Embryonic facial prominence (tissue), 1 donor: Measurements from ENCODE around the gene CD300LG.
"Not testable (repeated sequence)": the region's sequence is repeated elsewhere in the genome, so short reads cannot be mapped to it uniquely, and the experiment has no call there.

Experiments used
- DNase-seq: peaks from one replicate; pipeline ENCODE4 v3.0.0-alpha.2; 2016; ENCODE audit errors: extremely low spot score

Gene CD300LG, protein sequence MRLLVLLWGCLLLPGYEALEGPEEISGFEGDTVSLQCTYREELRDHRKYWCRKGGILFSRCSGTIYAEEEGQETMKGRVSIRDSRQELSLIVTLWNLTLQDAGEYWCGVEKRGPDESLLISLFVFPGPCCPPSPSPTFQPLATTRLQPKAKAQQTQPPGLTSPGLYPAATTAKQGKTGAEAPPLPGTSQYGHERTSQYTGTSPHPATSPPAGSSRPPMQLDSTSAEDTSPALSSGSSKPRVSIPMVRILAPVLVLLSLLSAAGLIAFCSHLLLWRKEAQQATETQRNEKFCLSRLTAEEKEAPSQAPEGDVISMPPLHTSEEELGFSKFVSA

DNA sequence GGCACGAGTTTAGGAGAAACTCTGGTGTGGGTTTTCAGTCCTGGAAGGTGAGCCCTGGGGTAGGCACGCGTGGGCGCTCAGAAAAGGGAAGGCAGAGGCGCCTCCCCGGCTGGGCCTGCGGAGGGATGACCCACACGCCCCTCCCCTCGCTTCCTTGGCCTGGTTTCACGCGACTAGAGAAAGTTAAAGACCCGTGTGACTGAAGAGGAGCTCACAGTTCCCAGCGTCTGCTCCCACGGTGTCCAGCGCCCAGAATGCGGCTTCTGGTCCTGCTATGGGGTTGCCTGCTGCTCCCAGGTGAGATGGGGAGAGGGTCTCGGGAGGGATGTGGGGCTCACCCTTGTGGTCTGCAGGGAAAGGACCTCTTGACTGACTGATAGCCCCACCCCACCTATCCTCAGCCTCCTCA lies at the start of gene CD300LG:
TSS of gene CD300LG (plus strand) at position 214 of the 409 bp plus-strand sequence. CDS start at position 255, 41 bp downstream.
- no peak for DNase-seq

DNA sequence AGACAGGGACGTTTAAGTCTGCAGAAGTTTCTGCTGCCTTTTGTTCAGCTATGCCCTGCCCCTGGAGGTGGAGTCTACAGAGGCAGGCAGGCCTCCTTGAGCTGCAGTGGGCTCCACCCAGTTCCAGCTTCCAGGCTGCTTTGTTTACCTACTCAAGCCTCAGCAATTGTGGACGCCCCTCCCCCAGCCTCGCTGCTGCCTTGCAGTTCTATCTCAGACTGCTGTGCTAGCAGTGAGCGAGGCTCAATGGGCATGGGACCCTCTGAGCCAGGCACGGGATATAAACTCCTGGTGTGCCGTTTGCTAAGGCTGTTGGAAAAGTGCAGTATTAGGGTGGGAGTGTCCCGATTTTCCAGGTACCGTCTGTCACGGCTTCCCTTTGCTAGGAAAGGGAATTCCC lies 49.0 kb upstream of the CD300LG start:
- not testable (repeated sequence) for DNase-seq

DNA sequence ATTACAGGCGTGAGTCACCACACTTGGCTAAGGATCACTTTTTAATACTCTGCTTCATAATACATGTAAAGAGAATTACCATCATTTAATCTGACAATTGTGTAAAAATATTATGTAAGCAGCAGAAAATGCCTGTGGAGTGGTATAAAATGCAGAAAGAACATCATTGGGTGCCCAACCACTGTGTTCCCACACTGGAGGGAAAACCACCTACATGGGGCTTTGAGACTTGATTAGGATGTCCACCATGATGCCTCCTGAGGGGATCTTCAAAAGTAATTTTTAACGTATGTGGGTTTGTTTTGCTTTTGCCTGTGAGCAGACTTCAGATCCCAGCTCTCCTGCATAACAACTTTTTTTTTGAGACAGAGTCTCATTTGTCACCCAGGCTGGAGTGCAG lies 47.9 kb upstream of the CD300LG start:
- DNase-seq: no peak

DNA sequence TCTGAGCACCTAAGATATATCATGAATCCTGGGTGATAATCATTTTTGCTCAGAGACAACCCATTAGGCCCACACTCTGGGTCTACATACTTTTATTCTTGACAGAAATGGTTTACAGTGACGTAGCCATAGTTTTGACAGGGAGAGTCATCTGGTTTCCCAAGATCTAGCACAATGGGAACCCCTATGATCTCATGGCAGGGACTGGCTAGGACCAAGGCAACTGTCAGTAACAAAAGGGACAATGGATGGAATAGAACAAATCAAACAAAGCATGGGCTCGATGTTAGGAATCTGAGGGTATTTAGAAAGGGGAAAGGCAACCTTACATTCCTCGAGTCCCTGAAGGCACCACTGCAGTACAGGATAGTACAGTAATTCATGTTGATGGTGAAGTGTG lies 46.2 kb upstream of the CD300LG start:
- no peak for DNase-seq

DNA sequence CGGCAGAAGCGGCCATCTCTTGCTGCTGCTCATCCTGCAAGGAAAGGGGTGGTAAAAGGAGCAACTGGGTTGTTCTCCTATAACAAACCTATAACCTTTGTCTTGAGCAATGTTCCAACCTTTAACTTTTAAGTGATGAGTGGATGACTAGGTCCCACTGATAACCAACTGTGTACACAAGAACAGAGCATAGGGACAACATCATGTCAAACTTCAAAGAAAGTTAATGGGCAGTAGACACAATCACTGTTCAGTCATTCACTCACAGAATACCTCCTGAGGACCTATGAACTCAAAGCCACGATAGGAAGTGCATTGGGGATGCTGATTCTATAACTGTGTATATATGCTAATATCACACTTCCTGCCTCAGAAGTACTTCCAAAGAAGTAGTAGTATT lies 45.1 kb upstream of the CD300LG start:
- DNase-seq: no peak

DNA sequence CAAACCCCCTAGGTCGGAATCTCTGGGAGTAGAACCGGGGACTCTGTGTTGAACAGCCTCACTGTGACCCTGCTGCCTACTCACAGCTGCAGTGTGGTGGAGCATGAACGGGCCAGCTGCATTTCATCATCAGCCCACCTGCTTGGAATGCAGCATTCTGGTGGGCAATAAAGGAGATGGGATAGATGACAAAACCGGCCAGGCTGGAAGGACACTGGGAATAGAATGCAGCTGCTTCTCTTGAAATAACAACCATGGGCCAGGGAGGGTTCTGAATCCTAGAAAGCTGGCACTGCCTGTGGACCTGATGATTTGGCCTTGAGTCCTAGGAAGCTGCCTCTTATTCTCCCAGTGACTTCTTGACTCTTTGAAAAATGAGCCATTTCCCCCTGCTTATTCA lies 43.2 kb upstream of the CD300LG start:
- DNase-seq: no peak

DNA sequence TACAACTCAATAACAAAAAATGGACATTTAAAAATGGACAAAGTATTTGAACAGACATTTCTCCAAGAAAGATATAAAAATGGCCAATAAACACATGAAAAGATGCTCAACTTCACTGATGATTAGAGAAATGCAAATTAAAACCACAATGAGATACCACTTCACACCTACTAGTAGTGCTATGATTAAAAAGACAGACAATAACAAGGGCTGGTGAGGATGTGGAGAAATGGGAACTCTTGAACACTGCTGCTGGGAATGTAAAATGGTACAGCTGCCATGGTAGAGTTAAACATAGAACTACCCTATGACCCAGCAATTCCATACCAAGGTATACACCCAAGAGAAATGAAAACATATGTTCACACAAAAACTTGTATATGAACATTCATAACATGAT lies 41.9 kb upstream of the CD300LG start:
- DNase-seq: no peak

DNA sequence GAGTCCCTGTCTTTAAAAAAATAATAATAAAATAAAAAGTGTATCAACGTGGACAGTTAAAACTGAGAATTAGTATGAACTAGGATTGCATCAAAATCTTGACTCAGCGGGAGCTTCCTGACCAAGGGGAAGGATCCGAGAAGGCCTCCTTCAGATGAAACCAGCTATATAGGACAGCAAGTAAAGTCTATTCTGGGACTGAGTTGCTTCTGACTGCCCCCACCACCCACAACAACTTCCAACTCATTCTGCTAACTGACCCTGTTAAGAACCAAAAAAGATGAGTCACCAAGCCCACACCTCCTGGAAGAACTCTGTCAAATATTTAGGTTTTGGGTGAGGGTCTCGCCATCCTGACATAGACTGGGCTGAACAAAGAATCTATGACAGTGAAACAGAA lies 38.9 kb upstream of the CD300LG start:
- no peak for DNase-seq

DNA sequence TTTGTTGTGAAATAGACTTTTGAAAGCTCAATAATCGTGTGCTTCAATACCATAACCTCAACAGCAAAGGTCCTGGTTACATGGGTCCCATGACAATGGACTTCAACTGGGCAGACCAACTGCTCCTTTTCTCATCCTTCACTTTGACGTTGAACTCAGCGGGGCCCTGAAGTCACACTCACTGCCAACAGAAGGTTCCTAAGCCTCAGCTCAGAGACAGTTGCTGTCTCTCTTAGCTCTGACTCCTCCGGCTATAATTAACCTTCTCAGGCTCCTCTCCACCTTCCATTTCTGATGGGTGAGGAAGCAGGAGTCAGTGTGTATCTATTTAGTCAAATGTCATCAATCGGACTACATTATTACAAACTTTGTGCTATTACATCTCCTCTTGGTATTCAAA lies 37.9 kb upstream of the CD300LG start:
- DNase-seq: no peak

DNA sequence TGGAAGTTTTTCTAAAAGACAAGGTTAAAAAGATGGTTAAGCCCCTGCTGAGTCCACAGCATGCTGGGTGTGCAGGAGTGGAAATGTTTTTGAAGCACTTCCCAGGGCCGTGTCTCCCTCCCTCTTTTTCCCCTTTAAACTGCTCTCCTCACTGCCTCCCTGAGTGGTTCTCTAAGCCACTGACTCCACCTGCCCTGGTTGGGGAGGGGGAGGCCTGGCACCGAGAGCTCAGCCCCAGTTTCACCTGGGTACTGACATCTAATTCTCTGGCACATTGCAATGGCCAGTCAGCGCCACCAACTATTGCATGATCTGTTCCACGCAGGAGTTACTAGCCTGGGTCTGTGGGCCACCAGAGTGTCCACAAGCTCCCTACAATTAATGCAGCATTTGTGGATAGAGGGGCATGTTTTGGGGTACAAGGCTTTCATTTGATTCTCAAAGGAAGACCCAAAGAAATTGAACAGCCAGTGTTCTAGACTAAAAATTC lies 36.7 kb upstream of the CD300LG start:
- no peak for DNase-seq

DNA sequence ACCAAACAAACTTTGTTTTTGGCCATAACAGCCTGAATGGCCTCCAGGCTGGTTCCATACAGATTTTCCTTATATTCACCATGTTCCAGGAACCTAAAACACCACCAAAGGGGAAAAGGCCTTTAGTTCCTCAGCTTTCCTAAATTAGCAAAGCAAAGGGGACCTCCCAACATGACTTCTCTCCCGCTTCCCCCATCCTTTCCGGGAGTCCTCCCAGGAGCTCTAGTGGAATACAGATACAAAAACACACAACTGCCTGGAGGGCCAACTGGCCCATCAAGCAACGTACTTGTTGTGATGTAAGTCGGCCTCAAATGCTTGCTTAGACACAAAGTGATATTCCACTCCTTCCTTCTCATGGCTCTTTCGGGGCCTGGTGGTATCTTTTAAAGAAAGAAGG lies 36.2 kb upstream of the CD300LG start:
- DNase-seq: no peak

DNA sequence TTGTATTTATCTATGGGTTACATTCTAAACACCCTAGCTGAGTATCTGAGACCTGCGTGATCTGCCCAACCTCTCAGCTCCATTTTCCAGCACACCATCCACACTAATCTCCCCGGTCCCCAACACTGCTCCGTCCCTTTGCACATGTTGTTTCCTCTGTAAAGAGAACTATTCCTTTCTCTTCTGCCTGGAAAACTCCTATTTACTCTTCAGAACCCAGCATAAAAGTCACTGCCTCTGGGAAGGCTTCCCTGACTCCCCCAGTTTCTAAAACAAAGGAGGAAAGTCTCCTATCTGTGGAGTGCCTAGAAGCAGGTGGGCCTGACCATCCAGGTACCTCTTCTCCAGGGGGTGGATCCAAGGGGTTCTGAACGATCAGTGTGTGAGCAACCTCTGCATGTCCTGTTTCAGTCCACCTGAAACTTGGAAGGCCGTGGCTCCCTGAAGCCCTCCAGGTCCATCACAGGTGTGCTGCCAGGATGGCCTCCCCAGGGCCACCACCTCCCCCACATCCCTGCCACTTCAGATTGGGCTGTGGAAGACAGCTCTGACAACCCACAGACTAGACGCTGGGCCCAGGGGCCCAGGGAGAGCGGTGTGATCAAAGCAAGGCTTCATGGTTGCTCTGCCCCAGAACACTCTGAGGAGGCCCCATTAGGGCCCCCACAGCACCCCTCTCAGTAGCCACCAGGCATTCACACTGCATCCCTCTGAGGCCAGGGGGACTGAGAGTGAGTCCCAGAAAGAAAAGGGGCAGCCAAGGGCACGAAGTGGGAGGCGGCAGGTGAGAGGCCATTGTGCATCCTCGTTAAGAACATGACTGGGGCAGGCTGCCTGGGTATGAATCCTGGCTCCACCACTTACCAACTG lies 34.3 kb upstream of the CD300LG start:
- no peak for DNase-seq

DNA sequence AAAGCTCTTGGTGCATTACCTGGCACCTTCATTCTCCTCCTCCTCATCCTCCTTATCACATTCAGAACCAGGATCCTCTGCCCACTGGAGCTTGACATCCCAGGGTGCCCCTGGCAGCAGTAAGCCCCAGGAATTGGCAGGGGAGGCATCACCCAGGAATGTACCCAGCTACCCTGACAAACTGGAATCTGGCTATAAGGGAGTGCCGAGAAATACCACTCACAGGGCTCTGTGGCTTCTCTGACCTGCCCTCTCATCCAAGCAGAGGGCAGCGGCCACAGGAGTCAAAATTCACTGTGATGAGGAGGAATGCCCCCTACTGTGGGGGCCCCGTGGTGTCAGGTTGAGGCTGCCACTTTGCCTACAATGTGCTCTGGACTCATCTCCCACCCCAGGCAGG lies 33.6 kb upstream of the CD300LG start:
- DNase-seq: no peak

DNA sequence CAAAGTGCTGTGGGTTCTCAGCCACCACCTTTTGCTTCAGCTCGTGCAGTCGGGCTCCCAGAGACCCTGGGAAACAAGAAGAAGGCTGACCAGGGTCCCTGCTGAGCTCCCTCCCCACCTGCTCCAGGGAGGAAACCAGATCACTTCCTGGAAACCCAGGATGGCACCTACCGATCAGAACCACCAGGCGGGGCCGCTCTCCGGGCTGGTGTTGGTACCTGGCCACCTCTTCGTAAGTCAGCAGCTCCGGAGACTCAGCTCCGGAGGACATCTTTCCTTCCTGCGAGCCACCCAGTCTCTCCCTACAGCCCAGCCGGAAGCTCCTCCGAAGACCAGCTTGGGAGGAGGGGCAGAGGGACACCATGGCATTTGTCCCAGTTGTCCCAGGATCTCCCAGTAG lies 33.0 kb upstream of the CD300LG start:
- no peak for DNase-seq

DNA sequence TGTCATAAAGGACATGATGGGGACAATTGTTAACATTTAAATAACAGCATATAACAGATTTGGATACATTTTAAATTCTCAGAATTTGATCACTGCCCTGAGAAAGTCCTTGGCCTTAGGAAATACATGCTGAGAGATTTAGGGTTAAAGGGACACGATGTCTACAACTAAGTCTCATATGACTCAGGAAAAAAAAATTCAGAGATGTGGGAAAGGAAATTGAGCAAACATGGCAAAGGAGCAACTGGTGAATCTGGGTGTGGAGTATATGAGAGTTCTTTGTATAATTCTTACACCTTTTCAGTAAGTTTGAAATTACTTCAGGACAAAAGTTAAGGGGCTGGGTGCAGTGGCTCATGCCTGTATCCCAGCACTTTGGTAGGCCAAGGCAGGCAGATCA lies 32.3 kb upstream of the CD300LG start:
- no peak for DNase-seq

DNA sequence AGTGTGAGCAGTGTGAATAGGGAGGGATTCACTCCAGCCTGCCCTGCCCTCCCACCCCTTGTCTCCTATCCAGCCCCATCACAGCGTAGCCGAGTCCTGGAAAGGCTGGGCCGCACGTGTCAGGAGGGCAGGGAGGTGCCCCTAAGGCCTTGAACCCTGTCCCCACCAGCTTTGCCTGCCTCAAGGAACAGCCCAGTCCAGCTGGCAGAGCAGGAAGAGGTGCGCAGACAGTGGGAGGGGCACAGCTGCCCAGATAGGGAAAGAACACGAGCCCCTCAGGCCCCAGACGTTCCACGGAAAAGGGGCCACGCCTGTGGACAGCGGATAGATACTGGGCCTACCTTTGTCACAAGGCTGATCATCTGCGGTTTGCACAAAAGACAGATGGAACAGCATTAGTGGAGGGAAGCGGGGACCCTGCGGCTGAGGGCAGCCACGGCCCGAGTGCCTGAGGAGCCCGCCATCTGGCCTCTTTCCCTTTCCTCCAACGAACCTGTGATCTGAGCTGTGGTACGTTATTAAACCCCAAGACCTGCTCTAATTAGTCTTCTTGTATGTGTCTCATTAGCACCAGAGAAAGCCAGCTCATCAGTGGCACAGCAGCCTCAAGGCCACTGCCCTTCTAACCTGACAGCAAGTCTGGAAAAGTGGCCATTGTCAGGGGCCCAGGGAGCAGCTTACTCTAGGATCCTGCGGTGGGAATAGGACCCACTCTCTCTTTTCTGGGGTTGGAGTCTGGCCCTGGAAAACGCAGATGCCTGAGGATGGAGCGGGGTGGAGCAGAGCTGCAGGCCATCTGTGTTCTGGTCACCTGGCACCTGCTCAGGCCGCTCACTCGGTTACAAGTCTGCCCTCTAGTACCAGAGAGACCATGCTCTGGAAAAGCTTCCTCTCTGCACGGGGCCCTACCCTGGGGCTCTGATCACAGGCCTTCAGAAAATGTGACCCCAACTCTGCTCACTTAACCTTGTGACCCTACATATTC lies 30.3 kb upstream of the CD300LG start:
- DNase-seq: no peak

DNA sequence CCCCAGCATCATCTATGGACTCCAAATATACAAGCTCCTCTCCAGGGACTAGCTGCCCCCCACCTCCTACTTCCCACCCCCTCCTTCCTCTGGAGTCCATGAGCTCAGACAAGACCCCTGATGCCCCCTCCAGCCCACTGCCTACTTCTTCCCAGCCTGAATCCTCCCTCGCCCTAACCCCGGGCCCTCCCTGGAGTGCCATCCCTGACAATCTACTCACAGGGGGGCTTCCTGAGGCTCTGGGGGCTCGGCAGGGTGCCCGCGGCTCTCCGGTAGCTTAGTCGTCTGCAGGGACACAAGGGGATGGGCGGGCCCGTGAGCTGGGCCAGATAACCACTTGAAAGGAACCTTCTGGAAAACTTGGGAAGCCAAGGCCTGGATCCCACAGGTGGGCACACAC lies 29.1 kb upstream of the CD300LG start:
- no peak for DNase-seq

DNA sequence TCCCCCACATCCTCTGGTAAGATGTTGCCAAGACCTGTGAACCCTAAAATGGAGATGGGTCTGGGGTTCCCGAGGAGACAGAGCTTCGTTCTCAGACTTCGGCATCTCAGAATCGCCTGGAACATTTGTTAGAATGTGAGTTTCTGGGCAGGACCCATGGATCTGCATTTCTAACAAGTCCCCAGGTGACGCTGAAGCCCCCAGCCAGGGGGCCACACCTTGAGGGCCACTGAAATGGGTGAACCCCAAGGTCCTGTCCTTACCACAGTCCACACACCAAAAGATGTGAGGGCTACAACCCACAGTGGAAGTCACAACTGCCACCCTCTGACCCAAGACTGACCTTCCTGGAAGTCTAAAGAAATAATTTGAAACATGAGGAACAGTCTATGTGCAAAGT lies 28.0 kb upstream of the CD300LG start:
- no peak for DNase-seq

DNA sequence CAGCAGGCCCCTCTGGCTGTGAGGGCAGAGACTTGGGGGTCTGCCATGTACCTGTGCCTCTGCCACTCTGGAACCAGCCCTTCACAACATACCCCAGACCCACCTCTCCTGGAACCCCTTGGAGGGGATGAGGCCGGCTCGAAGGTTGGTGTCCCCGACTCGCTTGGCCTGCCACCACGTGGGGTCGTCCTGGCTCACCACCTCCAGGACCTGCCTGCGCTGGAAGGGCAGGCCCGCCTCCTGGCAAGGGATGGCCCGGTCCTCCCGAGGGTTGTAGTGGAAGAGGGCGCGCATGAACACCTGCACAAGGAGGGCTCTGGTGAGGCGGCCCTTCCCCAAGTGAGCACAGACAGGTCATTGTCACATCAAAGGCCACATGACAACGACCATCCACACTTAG lies 26.2 kb upstream of the CD300LG start:
- DNase-seq: no peak

DNA sequence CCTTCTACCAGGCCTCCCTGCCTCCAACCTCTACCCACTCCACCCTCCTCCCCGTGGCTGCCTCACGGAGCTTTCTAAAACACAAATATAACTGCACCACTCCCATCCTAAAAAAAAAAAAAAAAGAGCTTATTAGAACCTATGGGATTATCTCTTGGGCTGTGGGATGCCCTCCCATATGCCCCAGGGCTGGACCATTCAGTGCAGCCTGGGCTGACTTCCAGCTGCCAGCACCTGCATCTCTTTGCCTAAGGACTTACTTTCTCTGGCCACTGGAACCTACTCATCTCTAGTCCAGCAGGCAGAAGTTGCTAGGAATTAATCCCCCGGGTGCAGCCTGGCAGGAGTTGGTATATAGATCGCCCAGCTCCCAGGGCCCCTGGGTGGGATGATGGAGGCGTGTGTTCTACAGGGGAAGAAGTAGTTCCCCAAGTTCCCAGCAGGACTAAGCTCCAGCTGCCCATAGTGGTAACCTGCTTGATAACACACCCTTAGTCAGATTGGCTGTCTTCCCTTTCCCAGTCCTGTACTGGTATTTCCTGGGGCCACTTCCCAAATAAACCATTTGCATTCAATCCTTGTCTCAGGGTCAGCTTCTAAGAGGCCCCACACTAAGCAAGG lies 24.3 kb upstream of the CD300LG start:
- DNase-seq: no peak

DNA sequence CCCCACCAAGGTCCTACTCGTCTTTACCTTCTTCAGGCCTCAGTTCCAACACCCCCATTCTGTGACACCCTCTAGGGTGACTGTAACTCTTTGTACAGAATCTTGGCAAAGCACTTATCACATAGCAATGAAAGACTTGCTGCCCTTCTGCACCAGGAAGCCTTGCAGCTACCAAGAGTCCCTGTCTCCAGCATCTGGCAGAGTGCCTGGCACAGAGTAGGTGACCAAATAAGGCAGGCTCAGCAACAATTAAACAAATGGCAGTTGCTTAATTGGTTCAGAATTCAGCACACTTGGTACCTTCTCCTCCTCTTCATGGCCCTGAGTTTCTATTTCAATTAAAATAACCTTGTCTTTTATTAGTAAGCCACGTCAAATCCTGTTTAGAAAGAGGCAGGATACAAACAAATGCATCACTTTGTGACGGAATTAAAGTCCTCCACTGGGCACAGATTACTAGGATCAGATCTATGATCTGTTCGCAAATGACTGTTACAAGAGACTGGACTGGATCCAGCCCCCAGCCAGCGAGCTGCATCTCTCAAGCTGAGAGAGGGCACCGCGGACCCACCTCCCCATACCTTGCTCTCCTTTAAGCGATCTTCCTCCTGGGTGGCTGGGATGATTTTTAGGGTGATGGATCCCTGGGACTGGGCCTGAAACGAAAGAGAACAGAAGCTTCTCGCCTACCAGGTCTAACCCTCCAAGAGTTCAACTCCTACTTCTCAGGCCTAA lies 23.5 kb upstream of the CD300LG start:
- DNase-seq: no peak
